ENCODE data around the gene PLEKHG4B.

The PLEKHG4B gene

GRCh38 chr5:130601-131131, 38.7 kb downstream of the PLEKHG4B start:
- DNase-seq (ENCODE audit: low read depth, low spot score): no peak

GRCh38 chr5:136901-137300, 44.9 kb downstream of the PLEKHG4B start:
- no peak for DNase-seq (ENCODE audit: low read depth, low spot score)

DNA sequence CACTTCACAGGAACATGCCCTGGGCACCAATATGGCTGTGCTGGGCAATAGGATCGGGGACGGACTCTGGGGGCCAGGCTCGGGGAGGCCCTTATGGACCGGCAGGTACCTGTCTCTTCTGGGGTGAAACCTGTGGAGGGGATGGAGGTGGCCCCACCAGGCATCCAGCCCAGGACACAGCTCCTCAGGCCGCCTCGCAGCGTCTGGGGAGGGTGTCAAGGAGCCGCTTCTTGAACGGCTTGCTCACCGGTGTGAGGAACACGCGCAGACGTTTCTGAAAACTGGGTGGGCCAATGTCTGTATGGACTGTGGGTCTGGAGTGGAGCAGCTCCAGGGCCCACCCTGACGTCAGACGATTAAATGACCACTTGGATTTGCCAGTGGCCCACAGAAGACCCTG, 45.8 kb downstream of the PLEKHG4B start:
- DNase-seq (ENCODE audit: low read depth, low spot score): no peak

DNA sequence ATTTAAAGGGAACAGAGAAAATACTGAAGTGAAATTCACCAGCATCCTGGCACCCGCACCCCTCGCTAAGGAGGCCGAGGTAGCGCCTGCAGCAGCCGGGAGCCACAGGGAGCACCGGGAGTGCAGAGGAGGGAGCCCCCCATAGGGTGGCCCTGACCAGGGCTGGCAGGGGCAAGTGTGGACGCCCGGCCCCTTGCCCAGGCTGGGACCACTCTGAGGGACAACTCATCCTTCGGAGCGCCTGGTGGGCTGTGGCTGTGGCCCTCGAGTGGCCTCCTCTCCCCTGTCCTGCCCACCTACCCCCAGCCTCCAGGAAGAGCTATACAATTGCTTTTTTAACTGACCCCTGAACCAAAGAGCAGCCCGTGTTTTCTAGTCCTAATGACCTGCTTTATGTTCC, 47.0 kb downstream of the PLEKHG4B start:
- DNase-seq (ENCODE audit: low read depth, low spot score): no peak

DNA sequence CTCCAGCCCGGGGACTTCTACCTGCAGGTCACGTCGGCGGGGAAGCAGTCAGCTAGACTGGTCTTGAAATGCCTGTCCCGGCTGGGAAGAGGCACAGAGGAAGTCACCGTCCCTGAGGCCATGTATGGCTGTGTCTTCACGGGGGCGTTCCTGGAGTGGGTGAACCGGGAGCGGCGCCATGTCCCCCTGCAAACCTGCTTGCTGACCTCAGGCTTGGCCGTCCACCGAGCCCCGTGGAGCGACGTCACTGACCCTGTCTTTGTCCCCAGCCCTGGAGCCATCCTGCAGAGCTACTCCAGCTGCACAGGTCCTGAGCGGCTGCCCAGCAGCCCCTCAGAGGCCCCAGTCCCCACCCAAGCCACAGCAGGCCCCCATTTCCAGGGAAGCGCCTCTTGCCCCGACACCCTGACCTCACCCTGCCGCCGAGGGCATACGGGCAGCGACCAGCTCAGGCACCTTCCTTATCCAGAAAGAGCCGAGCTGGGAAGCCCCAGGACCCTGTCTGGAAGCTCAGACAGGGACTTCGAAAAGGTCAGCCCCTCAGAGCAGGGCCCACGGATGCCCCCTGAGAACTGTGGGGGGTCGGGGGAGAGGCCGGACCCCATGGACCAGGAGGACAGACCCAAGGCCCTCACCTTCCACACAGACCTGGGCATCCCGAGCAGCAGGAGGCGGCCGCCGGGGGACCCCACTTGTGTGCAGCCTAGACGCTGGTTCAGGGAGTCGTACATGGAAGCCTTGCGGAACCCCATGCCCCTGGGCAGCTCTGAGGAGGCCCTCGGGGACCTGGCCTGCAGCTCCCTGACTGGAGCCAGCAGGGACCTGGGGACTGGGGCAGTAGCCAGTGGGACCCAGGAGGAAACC, 47.8 kb downstream of the PLEKHG4B start:
- DNase-seq (ENCODE audit: low read depth, low spot score): no peak

- no peak for DNase-seq (ENCODE audit: low read depth, low spot score)
These were observed 48.5 kb downstream of the PLEKHG4B start for GRCh38 chr5:140443-140829.

DNA sequence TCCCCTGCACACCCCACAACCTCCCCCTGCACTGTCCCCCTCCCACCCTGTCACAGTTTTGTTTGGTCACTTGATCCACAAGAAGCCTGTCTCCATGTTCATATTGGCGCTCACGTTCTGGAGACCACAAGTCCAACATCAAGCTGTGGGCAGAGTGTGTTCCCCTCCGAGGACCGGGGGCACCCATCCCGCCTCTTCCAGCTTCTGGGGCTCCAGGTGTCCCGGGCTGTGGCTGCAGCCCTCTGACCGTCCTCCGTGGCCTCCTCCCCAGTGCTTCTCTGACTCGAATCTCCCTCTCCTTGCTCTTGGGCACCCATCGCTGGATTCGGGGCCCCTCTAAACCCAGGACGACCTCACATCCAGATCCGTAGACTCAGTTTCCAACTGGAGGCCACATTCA, 49.2 kb downstream of the PLEKHG4B start:
- no peak for DNase-seq (ENCODE audit: low read depth, low spot score)

DNA sequence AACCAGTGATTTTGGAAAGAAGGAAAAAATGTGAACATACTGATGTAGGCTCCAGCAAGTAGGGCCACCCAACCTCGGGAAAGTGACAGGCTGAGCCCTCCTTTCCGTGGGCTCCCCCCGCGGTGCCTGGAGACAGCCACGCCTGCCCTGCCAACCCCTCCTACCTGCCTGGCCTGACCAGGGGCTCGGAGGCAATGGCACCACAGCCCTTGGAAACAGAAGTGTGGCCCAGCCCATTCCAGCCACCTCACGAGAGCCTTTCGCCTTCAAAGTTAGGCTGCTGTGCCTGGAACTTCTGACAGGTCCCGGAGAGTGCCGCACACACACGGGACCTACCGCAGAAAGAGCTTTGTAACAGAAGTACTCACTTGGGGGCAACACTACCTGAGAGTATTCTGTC, 49.8 kb downstream of the PLEKHG4B start:
- no peak for DNase-seq (ENCODE audit: low read depth, low spot score)

DNA sequence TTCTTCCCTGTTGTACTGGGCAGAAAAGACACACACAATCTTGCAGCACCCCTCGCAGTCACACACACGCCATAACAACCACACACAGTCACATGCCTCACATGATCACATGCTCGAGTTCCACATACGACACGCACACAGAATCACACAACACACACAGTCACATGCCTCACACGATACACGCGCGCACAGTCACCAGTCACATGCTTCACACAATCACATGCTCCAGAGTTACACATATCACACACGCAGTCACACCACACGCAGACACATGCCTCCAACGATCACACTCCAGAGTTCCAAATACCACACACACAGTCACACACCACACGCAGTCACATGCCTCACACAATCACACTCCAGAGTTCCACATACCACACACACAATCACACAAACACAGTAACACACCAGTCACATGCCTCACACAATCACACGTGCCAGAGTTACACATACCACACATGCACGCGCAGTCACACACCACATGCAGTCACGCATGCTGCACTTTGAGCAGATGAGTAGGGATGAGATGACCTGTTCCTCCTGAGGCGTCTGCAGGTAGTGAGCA, 50.4 kb downstream of the PLEKHG4B start:
- DNase-seq (ENCODE audit: low read depth, low spot score): no peak

GRCh38 chr5:143041-143440, 51.1 kb downstream of the PLEKHG4B start:
- no peak for DNase-seq (ENCODE audit: low read depth, low spot score)

DNA sequence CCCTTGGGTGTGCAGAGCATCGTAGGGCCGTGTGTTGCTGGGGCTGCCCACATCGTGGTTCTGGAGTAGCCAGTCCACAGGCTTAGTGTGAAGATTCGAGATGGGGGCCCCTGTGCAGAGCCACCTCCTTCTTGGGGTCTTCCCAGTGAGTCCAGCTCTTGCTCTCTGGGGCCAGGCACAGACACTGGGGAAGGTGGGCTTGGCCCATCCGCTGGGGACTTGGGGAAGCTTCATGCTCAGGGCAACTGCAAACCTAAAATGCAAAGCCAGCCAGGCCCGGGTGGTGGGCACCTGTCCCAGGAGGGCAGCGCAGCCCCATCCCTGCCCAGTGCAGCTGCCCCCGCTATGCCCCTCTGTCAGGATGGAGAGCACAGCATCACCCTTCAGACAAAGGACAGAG, 53.0 kb downstream of the PLEKHG4B start:
- DNase-seq (ENCODE audit: low read depth, low spot score): no peak

DNA sequence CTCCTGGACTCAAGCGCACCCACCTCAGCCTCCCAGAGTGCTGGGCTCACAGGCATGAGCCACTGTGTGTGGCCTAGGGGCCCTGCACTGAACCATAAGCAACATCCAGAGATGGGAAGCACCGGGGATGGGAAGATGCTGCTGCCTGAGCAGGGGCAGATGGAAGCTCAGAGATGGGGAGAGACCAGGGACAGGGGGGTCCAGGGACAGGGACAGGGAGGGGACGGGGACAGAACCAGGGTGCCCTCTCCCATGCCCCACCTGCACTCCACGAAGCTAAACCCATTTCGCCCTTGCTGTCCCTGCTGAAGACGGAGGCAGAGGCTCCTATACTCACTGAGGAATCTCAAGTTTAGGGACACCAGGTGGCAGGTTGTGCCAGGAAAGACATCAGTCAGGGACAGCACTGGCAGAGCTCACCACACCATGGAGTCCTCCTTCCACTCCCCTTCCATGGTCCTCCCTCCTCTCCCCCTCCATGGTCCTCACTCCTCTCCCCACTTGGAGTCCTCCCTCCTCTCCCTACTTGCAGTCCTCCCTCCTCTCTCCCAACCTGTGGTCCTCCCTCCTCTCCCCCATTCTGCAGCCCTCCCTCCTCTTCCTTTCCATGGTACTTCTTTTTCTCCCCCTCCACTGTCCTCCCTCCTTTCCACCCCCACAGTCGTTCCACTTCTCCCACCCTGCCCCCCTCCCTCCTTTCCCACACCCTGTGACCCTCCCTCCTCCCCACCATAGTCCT, 53.8 kb downstream of the PLEKHG4B start:
- no peak for DNase-seq (ENCODE audit: low read depth, low spot score)

- no peak for DNase-seq (ENCODE audit: low read depth, low spot score)
These were observed 55.8 kb downstream of the PLEKHG4B start for GRCh38 chr5:147751-148150.

DNA sequence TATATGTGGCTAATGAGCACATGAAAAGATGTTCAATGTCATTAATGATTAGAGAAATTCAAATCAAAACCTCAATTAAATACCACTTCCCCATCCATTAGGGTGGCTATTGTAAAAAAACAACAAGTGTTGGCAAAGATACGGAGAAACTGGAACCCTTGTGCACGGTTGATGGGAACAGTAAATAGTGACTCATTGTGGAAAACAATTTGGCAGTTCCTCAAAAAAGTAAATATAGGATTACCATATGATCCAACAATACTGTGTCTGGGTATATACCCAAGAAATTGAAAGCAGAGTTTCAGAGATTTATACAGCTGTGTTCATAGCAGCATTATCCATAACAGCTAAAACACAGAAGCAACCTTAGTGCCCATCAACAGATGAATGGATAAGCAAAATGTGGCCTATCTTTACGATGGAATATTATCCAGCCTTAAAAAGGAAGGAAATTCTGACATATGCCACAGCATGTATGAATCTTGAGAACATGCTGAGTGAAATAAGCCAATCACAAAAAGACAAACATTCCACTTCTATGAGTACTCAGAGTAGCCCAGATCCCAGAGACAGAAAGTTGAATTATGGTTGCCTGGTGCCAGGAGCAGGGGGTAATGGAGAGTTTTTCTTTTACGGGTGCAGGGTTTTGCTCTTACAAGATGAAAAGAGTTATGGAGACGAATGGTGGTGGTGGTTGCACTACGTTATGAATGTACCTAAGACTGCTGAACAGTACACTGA, 57.9 kb downstream of the PLEKHG4B start:
- no peak for DNase-seq (ENCODE audit: low read depth, low spot score)

DNA sequence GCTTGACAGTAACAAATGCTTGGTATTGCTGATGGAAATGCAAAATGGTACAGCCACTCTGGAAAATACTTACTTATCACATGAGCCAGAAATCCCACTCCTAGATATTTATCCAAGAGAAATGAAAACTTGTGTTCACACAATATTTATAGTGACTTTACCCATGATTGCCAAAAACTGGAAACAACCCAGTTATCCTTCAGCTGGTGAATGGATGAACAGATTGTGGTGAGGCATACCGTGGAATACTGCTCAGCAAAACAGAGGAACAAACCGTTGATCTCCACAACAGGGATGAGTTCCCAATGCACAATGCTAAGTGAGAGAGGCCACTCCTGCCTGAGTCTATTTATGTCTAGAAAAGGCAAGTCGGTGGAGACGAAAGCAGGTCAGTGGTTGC, 58.8 kb downstream of the PLEKHG4B start:
- DNase-seq (ENCODE audit: low read depth, low spot score): no peak

GRCh38 chr5:152077-152476, 60.1 kb downstream of the PLEKHG4B start:
- no peak for DNase-seq (ENCODE audit: low read depth, low spot score)

DNA sequence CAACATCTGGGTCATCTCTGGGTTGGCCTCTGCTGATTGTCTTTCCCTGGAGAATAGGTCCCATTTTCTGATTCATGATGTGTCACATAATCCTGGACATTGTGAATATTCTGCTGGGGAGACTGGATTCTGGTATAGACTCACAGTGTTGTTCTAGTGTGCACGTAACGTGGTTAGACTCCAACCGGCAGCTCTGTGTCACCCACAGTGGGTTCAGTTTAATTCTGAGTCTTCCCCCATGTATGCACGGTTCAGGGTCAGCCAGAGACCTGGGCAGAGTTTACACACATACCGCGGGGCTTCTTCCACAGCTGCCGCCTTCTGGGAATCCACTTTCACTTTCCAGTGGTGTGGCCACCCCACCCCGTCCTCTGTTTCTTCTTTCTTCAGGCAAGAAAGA, 61.3 kb downstream of the PLEKHG4B start:
- DNase-seq (ENCODE audit: low read depth, low spot score): no peak

DNA sequence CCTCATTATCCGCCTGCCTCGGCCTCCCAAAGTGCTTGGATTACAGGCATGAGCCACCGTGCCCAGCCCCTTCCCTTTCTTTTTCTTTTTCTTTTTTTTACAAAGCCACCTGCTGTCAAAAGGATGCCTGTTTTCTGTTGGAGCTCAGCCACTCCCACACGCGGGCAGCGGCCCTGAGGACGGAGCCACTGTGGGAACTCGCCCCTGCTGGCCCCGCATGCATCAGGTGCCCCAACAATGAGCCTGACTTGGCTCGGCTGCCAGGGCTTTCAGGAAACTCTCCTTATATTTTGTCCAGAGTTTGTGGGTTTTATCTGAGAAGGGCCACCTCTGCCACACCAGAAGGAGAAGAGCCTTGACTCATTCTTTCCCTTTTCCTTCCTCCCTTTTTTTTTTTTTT, 62.3 kb downstream of the PLEKHG4B start:
- DNase-seq (ENCODE audit: low read depth, low spot score): no peak

- DNase-seq (ENCODE audit: low read depth, low spot score): no peak
These were observed 62.9 kb downstream of the PLEKHG4B start for GRCh38 chr5:154826-155225.

GRCh38 chr5:155651-156410, 63.9 kb downstream of the PLEKHG4B start:
- no peak for DNase-seq (ENCODE audit: low read depth, low spot score)
